Measurements from ENCODE around the gene TRIM44.
"Not testable (repeated sequence)": the region's sequence is repeated elsewhere in the genome, so short reads cannot be mapped to it uniquely, and the experiment has no call there.

Gene TRIM44

DNA sequence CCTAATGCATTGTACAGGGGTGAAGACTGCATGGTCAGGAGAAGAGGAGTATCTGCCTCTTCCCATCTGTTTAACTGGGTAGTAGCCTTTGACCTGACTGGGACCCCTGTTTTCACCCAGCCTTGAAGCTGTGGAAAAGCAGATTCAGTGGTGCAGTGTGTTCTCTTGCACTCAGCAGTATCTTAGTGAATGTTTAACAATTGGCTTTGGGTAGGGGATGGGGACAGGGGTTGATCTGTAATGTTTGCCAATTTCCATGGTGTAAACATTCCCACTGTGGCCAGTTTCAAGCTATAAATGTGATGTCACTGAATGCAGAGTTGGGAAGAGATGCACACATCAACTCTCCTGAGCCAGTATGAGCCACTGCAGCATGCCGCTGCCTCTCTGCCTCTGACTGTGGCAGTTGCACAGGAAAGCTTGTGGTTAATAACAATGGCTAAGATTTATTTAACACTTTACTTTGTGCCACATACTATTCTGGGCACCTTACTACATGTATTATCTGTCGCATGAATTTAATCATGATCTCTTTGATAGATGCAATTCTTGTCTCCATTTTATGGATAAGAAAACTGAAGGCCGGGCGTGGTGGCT lies 28.6 kb upstream of the TRIM44 start:
- DNase-seq (ENCODE audit: low spot score), result no peak

DNA sequence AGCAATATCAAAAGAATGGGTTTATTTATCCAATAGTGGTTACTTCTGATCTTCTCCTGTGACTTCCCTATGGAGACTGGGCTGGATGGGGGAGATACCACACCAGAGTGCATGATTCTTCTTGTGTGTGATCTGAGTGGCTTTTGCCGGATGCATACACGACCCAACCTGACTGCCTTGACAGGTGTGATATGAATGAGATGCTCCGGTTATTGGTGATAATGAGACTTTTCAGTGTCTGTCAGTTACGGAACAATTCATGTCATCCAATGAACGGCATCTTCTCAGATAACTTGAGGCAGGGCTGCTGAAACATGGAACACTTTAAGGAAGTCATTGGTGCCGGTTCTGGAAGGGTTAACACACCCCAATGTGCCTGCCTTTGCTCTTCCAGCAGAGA lies 26.6 kb upstream of the TRIM44 start:
- no peak for DNase-seq (ENCODE audit: low spot score)

DNA sequence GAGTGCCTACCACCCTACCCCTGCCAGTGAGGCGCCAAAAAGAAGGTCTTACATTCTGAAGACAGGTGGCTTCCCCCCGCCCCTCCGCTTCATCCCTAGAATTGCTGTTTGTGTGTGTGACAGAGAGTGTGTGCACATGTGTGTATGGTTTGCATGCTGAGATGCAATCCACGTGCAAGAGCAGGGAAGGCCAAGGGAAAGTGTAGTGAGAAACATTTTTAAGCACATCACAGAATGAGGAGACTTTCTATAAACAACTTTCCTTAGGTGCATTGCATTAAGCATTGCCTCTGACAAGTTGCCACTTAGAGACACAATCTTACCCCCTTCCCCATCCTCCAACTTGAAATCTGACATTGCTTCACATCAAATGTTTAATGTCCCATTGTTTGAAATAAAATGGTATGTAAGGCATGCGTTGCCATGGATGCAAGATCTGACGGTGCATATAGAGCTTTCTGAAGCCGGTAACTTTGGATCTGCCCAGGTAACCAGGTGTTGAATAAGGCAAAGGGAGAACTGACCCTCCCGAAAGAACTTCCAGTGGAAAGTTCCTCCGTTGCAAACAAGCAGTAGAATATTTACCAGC lies 22.9 kb upstream of the TRIM44 start:
- DNase-seq (ENCODE audit: low spot score), result no peak

DNA sequence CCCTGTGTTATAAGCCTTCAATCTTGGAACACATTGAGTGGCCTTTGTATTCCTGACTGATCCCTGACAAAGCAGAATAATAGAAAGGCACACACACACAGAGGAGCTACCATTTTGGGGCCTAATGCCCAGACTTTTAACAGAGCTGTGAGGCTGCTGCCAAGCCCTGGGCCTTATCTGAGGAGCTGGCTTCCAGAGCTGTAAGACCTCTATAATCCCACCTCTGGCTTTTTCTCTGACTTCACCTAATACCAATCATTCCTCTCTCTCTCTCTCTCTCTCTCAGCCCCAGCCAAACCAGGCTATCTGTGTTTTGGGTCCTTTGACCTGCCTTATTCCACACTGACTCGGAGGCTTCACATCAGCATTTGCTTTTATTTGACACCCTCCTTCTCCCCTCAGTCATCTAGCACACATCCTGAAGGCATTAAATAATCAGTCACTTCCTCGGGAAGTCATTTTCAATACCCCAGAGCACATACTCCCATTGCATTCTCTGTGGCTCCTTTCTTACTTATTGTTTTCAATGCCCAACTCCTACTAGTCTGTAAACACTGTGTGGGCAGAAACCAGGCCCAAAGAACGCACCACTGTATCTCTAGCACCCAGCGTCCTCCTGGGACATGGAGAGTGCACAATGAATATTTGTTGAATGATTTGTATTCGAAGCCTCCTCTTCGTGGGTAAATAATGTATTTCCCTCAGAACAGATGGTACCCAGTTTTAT lies 21.2 kb upstream of the TRIM44 start:
- DNase-seq (ENCODE audit: low spot score), result no peak

DNA sequence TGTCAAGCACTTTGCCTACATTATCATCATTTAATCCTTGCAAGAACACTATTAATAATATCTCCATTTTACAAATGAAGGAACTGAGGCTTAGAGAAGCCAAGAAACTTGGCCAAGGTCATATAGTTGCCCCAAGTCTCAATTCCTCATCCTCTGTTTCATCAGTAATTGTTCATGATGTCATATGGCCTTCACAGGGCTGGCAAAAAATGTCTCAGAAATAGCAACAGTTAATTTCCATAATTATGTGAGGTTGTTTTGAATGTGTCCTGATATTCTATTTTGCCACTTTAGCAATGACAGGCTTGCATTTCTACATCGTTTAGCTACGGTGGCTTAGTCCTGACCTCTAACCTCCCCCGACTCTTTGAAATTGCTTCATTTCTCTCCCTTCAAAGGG lies 20.6 kb upstream of the TRIM44 start:
- DNase-seq (ENCODE audit: low spot score), result no peak

DNA sequence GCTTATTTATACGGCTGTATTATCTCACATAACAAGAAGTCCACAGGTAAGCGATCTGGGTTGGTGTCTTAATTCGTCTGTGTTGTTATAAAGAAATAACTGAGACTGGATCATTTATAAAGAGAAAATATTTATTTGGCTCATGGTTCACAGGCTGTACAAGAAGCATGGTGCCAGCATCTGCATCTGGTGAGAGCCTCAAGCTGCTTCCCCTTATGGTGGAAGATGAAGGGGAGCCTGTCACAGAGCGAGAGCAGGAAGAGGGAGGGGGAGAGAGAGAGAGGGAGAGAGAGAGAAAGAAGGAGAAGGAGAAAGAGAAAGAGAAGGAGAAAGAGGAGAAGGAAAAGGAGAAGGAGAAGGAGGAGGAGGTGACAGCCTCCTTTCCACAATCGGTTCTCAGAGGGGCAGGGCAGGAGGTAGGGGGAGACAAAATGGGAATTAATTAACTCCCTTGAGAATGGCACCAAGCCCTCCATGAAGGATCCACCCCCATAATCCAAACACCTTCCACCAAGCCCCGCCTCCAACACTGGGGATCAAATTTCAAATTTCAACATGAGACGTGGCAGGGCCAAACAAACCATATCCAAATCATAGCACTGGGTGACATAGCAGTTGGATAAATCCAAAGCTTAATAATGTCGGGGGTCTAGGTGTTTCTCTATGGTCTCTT lies 15.0 kb upstream of the TRIM44 start:
- DNase-seq (ENCODE audit: low spot score), result no peak

DNA sequence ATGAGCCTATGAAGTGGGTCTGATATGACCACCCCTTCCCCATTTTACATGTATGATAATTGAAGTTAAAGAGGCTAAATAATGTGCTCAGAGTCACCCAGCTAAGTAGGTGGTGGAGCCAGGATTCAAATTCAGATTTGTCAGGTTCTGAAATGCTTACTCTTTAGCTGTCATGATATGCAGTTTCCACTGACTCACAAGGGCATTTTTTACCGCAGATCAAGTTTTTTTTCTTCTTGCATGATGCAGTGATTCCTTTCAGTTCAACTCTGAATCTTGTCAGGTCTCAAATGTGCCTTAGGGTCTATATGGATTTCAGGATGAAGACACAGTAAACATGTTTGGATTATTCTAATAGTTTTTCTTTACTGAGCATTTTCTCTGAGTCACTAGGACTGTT lies 12.6 kb upstream of the TRIM44 start:
- no peak for DNase-seq (ENCODE audit: low spot score)

DNA sequence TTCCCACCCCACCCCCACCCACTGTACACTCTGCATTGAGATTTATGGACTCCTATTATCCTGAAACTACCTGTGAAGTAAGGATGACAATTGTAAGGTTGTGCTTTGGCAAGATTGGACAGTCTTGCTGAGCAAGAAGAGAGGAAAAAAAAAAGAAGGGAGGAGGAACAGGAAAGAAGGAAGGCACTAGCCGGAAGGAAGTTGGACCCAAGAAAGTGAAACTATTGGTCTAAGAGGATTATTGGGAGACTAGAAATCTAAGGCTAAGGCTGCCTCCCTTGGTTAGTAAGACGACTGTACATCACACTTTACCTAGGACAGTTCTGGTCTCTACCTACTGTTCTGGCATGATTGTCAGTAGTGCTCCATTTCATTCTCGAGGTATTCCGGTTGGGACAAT lies 12.1 kb upstream of the TRIM44 start:
- no peak for DNase-seq (ENCODE audit: low spot score)

DNA sequence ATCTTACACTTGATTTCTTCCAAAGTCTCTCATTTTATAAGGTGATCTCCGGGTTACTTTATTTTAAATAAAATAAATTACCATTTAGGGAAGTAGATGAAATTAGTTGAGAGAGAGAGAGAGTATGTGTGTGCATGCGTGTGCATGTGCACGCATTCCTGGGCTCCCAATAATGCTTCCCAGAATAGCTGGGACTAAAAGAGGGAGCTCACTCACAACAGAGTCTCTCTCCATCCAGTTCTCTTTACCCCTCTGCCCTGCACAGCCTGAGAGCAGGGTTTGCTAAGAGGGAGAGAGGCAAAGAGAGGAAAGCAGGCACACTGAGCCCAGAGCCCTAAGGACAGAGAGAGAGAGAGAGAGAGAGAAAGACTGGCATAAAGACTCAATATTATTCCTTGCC lies 11.3 kb upstream of the TRIM44 start:
- no peak for DNase-seq (ENCODE audit: low spot score)

DNA sequence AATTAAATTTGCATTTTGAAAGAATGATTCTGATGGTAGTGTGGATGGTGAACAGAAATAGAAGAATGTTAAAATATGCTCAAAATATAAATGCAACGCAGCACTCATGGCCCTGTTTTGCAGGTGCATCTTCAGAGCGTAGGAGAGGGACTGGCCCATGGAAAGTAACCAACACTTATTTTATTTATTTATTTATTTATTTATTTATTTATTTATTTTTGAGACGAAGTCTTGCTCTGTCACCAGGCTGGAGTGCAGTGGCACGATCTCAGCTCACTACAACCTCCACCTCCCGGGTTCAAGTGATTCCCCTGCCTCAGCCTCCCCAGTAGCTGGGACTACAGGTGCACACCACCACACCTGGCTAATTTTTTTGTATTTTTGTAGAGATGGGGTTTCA lies 9.8 kb upstream of the TRIM44 start:
- DNase-seq (ENCODE audit: low spot score), result not testable (repeated sequence)

DNA sequence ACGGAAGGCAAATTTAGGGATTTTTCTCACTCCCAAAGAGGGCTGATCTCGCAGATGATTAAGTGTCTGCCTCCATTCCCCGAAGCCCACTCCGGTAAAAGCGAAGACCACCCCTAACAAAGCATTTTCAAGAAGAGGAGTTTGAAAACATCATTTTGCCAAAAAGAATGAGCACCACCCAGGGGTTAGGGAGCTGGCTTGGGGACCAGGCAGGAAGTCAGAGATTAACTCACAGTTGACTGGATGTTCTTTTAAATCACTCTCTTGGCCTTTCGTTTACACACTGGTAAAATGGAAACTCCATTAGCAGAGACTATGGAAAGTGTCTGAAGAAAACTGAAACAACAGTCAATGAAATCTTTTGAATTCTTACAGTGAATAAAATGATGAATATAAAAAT lies 7.9 kb upstream of the TRIM44 start:
- no peak for DNase-seq (ENCODE audit: low spot score)

DNA sequence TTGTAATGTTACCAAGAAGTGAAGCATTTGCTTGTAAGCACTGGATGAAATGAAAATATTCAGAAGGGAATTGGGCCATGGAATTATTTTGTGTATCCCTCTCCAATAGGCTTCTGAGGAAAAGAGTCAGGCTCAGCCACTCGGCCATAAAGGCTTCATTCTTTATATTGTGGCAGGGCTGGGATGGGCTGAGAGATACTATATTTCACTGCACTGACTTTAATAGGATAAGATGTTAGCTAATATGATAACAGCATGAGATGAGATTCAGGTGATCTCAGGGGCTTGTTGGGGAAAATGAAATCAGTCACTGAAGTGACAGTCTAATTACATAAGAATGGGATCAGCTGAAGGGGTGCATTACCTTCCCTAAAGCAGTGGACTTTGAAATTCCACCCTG lies 7.3 kb upstream of the TRIM44 start:
- DNase-seq (ENCODE audit: low spot score), result no peak

DNA sequence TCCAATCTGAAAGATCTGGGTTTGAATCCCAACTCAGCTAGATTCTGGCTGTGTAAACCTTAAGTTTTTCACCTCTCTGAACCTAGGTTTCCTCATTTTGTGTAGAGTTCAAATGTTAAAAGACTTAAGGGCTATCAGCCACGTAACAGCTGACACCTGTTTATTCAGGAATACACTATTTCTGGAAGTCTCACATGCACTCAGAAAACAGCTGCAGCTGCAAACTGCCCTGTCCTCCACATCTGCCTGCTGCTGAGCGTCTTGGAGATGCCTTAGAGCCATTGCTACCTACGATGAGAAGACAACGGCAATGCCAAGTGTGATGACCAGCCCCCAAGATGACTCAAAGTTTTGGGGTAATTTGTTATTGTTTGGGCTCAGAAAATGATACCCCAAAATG lies 6.7 kb upstream of the TRIM44 start:
- no peak for DNase-seq (ENCODE audit: low spot score)

DNA sequence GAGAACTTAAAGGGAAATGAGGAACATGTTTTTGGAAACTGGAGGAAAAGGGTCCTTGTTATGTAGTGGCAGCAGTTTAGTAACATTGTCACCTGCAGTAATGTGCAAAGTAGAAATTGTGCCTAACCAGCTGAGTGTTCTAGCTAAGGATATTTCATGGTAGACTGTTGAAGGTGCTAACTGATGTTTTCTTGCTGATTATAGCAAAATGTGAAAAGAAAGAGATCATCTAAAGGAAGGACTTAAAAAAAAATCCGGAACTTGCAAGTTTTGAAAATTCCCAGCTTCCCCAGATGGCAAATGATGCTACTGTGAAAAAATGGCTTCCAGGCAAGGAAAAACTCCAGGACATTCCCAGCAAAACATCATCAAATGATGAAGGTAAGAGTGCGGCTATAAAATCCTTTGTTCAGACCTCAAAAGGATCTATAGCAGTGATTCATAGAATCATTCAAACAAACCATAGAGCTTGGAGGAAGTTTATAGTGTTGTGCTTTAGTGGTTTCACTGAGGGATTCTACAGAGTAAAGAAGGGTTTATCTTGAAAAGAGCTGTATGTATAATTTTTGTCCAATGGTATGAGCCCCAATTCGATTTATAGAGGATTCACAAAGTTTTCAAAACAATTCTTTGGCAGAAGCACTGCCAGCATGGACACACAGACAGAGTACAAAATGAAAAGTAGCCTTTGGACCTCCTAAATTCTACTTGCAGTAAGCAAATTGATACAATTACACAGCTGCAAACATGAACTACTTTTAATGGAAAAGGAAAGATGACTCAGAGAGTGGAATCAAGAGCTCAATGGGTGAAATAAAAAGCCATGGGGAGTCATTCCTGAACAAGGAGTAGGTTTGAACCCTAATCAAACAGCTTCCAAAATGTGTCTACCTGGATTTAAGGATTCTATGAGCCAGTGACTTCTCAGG lies 4.3 kb upstream of the TRIM44 start:
- no peak for DNase-seq (ENCODE audit: low spot score)

DNA sequence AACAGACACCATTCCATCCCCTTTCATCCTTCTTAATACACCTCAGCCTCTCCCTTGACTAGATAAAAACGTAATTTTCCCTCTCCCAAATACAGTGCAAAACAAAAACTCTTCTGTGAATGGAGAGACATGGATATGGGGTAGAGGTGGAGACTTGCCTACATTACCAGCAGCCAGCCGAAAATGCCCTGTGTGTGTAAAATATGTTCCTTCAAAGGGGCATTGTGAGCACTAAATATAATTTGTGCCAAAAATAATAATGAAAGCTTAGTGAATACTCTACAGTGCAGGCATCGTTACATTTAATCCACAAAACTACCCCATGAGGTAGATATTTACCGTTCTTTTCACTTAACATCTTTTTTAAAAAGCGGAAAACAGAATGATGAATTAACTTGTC lies 1.0 kb upstream of the TRIM44 start:
- DNase-seq (ENCODE audit: low spot score), result no peak

DNA sequence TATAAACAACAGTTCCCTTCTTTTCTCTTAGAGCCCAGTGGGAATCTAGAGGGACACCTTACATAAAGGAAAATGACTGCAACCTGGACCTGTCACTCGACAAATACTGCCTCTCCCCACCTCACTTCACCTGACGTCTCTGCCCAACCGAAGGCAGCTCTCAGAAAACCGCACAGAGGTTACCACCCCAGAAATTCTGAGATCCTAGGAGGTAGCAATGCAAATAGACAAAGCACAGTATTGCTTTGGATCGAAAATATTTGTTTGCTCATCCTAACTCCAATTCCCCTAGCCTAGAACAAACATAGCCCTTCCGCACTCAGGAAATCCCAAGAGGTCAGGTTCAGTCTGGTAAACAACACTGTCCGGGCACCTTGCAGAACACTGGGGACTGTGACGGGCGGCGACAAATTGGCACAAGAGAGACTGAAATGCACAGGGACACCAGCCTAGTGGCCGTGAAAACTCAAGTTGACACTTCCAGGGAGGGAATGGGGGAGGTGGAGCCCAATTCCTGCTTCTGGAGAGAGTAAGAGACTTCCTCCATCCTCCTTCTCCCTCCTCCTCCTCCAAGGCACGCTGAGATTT lies 420 bp upstream of the TRIM44 start:
- peak; percentile 10 for DNase-seq (ENCODE audit: low spot score)

DNA sequence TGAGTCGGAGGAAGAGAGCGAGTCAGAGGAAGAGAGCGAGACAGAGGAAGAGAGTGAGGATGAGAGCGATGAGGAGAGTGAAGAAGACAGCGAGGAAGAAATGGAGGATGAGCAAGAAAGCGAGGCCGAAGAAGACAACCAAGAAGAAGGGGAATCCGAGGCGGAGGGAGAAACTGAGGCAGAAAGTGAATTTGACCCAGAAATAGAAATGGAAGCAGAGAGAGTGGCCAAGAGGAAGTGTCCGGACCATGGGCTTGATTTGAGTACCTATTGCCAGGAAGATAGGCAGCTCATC lies 780 bp downstream of the TRIM44 start:
- no peak for DNase-seq (ENCODE audit: low spot score)

DNA sequence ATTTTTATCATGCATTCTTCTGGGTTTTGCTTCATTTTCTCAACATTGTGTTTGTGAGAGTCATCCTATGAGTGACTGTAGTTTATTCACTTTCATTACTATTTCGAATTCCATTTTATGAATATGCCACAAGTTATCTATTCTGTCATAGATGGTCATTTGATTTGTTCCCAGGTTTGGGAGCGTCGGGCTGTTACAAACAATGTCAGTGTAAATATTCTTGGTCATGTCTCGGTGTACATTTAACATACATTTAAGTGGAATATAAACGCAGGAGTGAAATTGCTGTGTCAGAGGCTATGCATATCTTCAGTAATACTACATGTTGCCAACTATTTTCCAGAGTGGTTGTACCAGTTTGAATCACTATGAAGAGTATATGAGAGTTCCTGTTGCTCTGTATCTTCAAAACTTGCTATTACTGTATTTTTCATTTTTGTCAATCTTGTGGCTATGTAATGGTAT lies 2.4 kb downstream of the TRIM44 start:
- DNase-seq (ENCODE audit: low spot score), result no peak

DNA sequence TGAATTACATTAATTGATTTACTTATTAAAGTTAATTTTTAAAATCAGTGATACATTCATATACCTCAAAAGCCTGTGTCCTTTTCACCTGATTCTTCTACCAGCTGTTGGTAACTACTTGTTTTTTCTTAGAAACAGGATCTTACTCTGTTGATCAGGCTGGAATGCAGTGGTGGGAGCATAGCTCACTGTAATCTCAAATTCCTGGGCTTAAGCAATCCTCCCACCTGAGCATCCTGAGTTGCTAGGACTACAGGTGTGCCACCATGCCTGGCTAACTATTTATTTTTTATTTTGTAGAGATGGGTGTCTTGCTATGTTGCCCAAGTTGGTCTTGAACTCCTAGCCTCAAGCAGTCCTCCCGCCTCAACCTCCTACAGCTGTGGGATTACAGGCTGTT lies 4.7 kb downstream of the TRIM44 start:
- DNase-seq (ENCODE audit: low spot score), result no peak

DNA sequence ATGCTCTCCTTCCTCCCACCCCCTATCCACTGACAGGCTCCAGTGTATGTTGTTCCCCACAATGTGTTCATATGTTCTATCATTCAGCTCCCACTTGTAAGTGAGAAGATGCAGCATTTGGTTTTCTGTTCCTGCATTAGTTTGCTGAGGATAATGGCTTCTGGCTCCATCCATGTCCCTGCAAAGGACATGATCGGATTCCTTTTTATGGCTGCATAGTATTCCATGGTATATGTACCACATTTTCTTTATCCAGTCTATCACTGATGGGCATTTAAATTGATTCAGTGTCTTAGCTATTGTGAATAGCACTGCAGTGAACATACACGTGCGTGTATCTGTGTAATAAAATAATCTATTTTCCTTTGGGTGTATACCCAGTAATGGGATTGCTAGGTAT lies 5.8 kb downstream of the TRIM44 start:
- not testable (repeated sequence) for DNase-seq (ENCODE audit: low spot score)

DNA sequence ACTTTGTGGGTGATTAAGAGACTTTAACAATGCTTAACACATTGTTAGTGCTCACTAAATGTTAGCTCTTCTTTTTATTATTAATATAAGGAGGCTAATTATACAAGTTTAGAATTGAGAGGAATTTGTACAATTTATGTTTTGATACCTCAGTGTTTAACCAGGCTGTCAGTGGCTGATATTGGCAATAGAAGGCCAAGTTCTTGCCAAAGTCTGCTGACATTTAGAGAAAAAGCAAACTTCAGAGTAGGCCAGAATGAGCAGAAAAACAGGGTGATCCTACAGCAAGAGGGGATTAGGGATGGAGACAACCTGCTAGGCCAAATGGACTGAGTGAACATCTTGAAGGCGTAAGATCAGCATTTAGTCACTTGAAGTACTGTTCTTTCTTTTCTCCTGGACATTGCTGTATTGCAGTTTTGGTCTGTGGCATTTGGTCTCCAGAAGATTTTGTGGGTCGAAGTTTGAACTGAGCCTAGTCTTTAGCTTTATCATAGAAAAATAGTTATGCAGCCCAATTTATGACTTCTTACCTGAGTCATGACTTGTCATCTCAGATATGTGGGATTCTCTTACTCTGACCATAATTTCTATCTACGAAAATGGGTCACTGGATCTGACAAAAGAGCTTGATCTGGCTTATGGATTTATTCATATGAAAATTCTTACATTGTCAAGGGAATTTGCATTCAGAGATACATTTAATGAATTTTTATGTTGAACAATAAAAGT lies 9.0 kb downstream of the TRIM44 start:
- no peak for DNase-seq (ENCODE audit: low spot score)
